ENCODE results near the gene CRCP. TPM values are rescaled to one million over a fixed set of nuclear protein-coding genes. Genes with fewer than 3 reads are reported as not detected.
A peak's percentile ranks its signal among the peaks of the same experiment; 100 is the strongest.

Gene CRCP
- total and polyA plus RNA-seq, 4 donors: 18.9 to 43.0 (median 32.4) TPM

GRCh38 chr7:66075590-66076461, 38.8 kb upstream of the CRCP start, which contains the start of gene ASL:
ASL (plus strand) TSS chr7:66075819; CDS start chr7:66076082, 263 bp downstream.
- H3K36me3 ChIP-seq (ENCODE audit: control insufficient read depth in 4 of 4, insufficient read depth in 4 of 4, low read length in 4 of 4): peaks cover 0 to 4% (median 0%) of the 10 kb centered on the region in 4 donors
- H3K9me3 ChIP-seq (ENCODE audit: control insufficient read depth in 4 of 4, insufficient read depth in 3 of 4, low read length in 3 of 4): no peaks in the 10 kb centered on the region
- H3K27me3 ChIP-seq (ENCODE audit: control insufficient read depth in 3 of 3, insufficient read depth in 3 of 3, low read length in 2 of 3): no peaks in the 10 kb centered on the region
- peaks cover 0 to 10% (median 0%) of the 10 kb centered on the region in 5 donors for H3K4me1 ChIP-seq (ENCODE audit: control insufficient read depth in 5 of 5, insufficient read depth in 5 of 5, low read length in 5 of 5)
- no peak for TF ChIP-seq CTCF (IDR thresholded peaks at IDR 0.05; ENCODE audit: control extremely low read depth, extremely low read depth)
- ATAC-seq (ENCODE audit: insufficient read depth, low FRiP score): peak; percentile 98
- 0 to 1% methylated on average over 42 to 67 of the region's 67 CpGs for WGBS, 2 donors
- peak within 1 kb of the TSS in 1 of 2 donors; percentile 67 for H3K9ac ChIP-seq (ENCODE audit: insufficient read depth in 1 of 2, low read length in 2 of 2)
- H3K4me3 ChIP-seq: peak within 1 kb of the TSS; percentile 83
- DNase-seq: peak; percentile 95
- peak within 1 kb of the TSS; percentile 58 to 86 for H3K27ac ChIP-seq (ENCODE audit: low read depth in 1 of 2, low read length in 1 of 2)

- H3K9me3 ChIP-seq (ENCODE audit: control insufficient read depth in 4 of 4, insufficient read depth in 3 of 4, low read length in 3 of 4): no peaks in the 10 kb centered on the region
- DNase-seq (peak in 1 of 3 donors; percentile 14), ATAC-seq (ENCODE audit: insufficient read depth, low FRiP score) (no peak)
- H3K4me1 ChIP-seq (ENCODE audit: control insufficient read depth in 5 of 5, insufficient read depth in 5 of 5, low read length in 5 of 5): peaks cover 0 to 10% (median 0%) of the 10 kb centered on the region in 5 donors
- H3K36me3 ChIP-seq (ENCODE audit: control insufficient read depth in 4 of 4, insufficient read depth in 4 of 4, low read length in 4 of 4): peaks cover 0 to 5% (median 0%) of the 10 kb centered on the region in 4 donors
- no peaks in the 10 kb centered on the region for H3K27me3 ChIP-seq (ENCODE audit: control insufficient read depth in 3 of 3, insufficient read depth in 3 of 3, low read length in 2 of 3)
- peak overlapping the region in 1 of 2 donors; percentile 86 for H3K27ac ChIP-seq (ENCODE audit: low read depth in 1 of 2, low read length in 1 of 2)
- 61 to 63% methylated on average over 11 of the region's 11 CpGs for WGBS, 2 donors
- peak overlapping the region in 1 of 2 donors; percentile 3 for H3K9ac ChIP-seq (ENCODE audit: insufficient read depth in 1 of 2, low read length in 2 of 2)
- H3K4me3 ChIP-seq: peak overlapping the region; percentile 83
- TF ChIP-seq CTCF (IDR thresholded peaks at IDR 0.05; ENCODE audit: control extremely low read depth, extremely low read depth): no peak
These were observed 38.0 kb upstream of the CRCP start for GRCh38 chr7:66076462-66077329.

- DNase-seq (no peak), ATAC-seq (ENCODE audit: insufficient read depth, low FRiP score) (no peak)
- WGBS, 2 donors: 91 to 92% methylated on average over 5 of the region's 5 CpGs
- Histone ChIP-seq H3K27ac (ENCODE audit: low read depth in 1 of 2, low read length in 1 of 2) (no peak overlapping the region), H3K27me3 (ENCODE audit: control insufficient read depth in 3 of 3, insufficient read depth in 3 of 3, low read length in 2 of 3) (no peaks in the 10 kb centered on the region), H3K4me1 (ENCODE audit: control insufficient read depth in 5 of 5, insufficient read depth in 5 of 5, low read length in 5 of 5) (peaks cover 0 to 10% (median 0%) of the 10 kb centered on the region in 5 donors), H3K9me3 (ENCODE audit: control insufficient read depth in 4 of 4, insufficient read depth in 3 of 4, low read length in 3 of 4) (no peaks in the 10 kb centered on the region), H3K4me3 (no peak overlapping the region), H3K36me3 (ENCODE audit: control insufficient read depth in 4 of 4, insufficient read depth in 4 of 4, low read length in 4 of 4) (peaks cover 0 to 14% (median 2%) of the 10 kb centered on the region in 4 donors), H3K9ac (ENCODE audit: insufficient read depth in 1 of 2, low read length in 2 of 2) (no peak overlapping the region)
- TF ChIP-seq CTCF (IDR thresholded peaks at IDR 0.05; ENCODE audit: control extremely low read depth, extremely low read depth): no peak
These were observed 36.6 kb upstream of the CRCP start for GRCh38 chr7:66078067-66078466.
